Stimulated activated CD4-positive, alpha-beta T cell treated with anti-CD3 and anti-CD28 coated beads, TNF-alpha, amount 100 ng/mL, for 48 hours (primary cell): ENCODE data around the gene KCNJ14.
A peak's percentile ranks its signal among the peaks of the same experiment; 100 is the strongest.

Experiments
- DNase-seq, 3 donors: peaks; one replicate each; pipeline ENCODE4 v3.0.0-alpha.2; 2020; ENCODE audit warnings: low read depth in 3 of 3

KCNJ14 gene

GRCh38 chr19:48455171-48455907, at the start of gene KCNJ14:
Gene KCNJ14, plus strand, starts transcription at chr19:48455574. Its CDS starts 6,151 bp downstream, at chr19:48461725.
- DNase-seq = no peak

DNA sequence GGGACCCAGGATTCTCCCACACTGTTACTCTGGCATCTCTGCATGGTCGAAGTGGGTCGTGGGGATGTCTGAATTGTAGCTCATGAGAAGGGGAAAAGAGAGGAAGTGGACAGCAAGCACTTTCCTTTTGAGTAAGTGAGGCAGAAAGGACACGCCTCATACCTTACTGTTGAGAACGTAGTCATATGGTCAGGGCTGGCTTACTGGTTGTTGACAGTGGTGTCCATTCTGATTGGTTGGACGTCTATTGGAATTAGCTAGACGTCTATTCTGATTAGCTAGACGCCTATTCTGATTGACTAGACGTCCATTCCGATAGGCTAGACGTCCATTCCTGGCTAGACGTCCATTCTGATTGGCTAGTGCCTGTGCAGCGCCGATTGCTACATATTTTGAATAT, 49.5 kb upstream of the KCNJ14 start:
- DNase-seq = no peak

- no peak for DNase-seq
These were observed 41.3 kb upstream of the KCNJ14 start for GRCh38 chr19:48413879-48414587.

- peak; percentile 63 to 87 (median 79) for DNase-seq
These were observed 40.0 kb upstream of the KCNJ14 start for GRCh38 chr19:48415395-48415794.

- DNase-seq = no peak
These were observed 39.6 kb upstream of the KCNJ14 start for GRCh38 chr19:48415806-48416221.

DNA sequence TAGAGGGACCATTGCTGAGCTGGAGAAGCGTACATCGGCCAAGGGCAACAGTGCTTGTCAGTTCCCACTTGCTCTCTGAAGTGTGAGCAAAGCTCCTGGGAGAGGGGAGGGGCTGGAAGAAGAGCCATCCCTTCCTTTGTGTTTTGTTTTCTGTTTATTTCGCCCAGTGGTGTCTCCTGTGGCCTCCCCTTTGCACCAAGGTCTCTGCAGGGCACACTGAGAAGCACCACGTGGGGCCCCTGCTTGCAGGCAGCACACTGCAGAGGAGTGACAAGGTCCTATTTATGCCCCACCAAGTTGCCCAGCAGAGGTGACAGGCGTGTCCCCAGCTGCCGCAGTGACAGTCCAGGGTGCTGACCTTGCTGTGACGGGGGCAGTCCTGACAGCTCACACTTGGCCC, 38.0 kb upstream of the KCNJ14 start:
- DNase-seq = no peak

DNA sequence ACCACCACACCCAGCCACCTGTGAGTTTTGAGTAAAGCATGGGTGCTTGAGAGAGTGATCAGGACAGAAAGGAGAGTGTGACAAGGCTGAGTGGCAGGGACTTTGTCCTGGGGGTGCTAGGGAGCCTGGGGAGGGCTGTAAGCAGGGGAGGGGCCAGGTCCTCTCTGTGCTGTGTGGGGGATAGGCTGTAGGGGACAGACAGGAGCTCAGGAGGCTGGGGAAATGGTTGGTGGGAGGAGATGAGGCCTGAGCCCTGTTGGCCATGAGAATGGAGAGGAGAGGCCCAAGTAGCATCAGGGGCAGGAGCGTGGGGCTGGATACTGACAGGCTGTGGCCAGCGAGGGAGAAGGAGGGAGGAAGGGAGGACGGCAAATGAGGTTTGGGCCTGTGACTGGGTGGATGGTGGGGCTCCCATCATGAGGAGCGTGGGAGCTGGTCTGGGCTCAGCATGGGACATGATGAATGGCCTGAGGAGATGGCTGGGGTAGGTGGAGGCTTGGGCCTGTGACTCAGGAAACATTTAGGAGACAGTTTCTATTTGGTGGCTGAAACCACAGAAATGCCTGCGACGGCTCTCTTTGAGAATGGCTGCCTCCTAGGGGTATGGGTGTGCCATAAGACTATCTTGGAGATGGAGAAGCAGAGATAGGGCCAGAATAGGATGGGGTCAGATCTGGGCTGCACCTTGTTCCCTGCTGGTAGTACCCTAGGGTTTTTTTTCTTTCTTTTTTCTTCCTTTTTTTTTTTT, 36.9 kb upstream of the KCNJ14 start:
- no peak for DNase-seq

DNA sequence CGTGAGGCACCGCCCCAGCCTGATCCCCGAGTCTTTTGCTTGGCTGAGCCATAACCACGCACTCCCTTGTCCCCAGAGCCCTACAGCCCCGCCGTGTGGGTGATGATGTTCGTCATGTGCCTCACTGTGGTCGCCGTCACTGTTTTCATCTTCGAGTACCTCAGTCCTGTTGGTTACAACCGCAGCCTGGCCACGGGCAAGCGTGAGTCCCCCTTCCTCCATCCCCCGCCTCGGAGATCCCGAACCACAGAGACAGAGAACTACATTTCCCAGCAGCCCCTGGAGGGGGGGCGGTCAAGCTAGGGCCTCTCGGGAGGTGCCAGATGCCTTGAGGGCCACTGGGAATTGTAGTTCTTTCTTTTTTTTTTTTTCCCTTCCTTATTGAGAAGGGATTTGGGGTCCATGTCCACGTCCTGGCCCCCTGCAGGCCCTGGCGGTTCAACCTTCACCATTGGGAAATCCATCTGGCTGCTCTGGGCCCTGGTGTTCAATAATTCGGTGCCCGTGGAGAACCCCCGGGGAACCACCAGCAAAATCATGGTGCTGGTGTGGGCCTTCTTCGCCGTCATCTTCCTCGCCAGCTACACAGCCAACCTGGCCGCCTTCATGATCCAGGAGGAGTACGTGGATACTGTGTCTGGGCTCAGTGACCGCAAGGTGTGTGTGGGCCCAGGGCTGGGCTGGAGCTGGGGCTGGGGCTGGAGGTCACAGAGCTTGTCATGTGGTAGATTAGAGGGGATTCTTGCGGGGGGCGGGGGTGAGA, 36.0 kb upstream of the KCNJ14 start:
- DNase-seq = peak; percentile 47 to 71 (median 59)

DNA sequence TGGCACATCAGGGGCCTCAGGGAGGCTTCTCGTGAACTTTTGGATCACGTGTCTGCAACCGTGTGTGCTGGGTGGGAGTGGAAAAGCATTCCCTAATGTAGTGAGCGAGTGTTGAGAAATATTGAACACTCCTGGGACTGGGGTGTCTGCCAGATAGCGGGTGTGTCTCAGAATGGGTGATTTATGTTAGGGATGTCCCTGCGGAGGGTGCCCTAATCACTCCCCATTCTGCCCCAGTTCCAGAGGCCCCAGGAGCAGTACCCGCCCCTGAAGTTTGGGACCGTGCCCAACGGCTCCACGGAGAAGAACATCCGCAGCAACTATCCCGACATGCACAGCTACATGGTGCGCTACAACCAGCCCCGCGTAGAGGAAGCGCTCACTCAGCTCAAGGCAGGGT, 33.8 kb upstream of the KCNJ14 start:
- no peak for DNase-seq

GRCh38 chr19:48424694-48425219, 30.6 kb upstream of the KCNJ14 start:
- no peak for DNase-seq

DNA sequence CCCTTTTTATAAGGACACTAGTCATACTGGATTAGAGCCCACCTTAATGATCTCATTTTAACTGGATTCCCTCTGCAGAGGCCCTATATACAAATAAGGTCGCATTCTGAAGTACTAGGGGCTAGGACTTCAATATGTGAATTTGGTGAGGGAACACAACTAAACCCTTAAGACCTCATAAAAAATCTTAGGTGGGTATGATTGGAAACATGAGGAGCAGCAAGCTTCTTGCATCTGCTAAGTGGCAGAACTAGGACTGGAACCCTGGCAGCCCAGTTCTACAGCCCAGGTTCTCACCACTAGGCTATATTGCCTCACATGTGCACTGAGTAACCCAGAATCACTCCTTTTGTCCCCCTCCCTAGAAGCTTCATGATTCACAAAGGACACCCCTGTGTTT, 26.7 kb upstream of the KCNJ14 start:
- DNase-seq = no peak

DNA sequence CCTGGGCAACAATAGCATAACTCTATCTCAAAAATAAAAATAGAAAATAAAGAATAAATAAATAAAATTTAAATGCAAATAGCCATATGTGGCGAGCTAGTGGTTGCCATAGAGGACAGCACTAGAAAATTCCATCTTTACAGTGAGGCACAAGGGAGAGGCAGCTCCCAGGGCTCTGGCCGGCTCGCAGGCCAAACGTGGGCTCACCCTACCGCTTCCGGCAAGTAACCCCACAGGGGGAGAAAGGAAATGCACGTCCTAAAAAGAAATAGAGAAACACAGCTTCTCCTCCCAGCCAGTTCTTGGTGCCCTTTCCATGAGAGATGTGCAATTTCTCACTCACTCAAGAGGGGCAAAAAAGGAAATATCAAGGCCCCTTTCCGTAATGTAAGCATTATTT, 22.0 kb upstream of the KCNJ14 start:
- DNase-seq = no peak

DNA sequence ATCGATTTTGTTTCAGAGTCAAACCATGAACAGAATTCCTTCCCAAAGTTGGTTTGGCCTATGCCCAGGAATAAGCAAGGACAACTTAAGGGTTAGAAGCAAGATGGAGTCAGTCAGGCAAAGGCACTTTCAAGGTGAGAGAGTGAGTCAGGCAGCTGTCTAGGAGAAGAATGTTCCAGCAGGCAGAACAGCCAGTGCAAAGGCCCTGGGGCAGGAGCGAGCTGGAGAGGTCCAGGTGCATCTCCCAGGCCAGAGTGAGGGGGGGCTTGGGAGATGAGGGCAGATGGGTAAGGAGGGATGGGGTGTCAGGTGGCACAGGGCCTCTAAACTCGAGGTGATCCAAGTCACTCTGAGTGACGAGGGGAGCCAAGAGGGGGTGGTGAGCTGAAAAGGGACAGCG, 18.8 kb upstream of the KCNJ14 start:
- no peak for DNase-seq

- DNase-seq = no peak
These were observed 13.9 kb upstream of the KCNJ14 start for GRCh38 chr19:48441360-48442050.

GRCh38 chr19:48442116-48443035, 13.0 kb upstream of the KCNJ14 start:
- DNase-seq = no peak

DNA sequence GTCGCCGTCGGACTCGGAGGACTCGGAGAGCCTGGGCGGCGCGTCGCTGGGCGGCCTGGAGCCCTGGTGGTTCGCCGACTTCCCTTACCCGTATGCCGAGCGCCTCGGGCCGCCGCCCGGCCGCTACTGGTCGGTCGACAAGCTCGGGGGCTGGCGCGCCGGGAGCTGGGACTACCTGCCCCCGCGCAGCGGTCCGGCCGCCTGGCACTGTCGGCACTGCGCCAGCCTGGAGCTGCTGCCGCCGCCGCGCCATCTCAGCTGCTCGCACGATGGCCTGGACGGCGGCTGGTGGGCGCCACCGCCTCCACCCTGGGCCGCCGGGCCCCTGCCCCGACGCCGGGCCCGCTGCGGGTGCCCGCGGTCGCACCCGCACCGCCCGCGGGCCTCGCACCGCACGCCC, 12.1 kb upstream of the KCNJ14 start:
- no peak for DNase-seq

- no peak for DNase-seq
These were observed 11.6 kb upstream of the KCNJ14 start for GRCh38 chr19:48443731-48444128.

DNA sequence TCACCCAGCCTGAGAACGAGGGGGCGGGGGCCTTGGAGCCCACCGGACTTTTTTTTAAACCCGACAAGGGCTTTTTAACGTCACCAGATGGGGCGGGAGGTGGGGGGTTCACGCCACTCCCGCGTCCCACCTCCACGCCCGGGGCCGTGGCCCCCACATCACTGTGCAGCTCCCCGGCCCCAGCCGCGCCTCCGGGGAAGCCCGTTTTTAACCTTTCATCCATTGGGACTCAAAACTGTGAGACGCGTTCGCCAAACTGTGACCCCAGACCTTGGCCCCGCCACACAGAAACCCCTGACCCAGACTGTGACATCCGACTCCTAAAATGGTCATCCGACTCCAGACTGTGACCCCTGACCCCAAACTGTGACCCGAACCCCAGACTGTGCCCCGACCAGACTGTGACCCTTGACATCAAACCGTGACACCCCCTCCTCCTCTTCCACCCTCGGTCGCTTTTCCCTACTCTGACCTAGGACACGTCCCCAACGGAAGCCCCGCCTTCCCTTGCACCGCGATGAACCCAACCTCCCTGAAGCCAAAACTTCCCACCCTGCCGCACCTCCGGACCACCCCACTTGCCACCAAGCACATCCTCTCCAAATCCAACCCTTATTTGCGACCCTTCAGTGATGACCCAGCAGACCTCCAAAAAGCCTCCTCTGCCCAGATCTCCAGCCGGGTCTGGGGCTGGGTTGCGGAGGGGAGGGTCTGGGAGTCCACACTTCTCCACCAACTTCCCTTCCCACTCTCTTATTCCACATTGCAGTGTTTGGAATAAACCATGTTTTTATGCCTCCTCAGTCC, 11.0 kb upstream of the KCNJ14 start:
- DNase-seq = no peak

DNA sequence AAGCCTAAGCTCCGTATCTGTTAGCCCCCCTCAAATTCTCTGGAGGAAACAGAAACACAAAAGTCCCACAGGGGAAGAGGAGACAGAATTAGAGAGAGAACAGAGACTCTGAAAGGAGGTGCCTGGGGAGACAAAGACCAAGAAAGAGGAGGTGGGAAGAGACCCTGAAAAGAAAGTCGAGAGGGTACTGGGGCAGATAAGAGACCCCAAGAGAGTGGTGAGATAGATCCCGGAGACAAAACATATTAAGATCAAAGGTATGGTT, 10.5 kb upstream of the KCNJ14 start:
- no peak for DNase-seq

- DNase-seq = no peak
These were observed 10.1 kb upstream of the KCNJ14 start for GRCh38 chr19:48445256-48445605.
